ENCODE results near the gene AGO3.
"Not testable (repeated sequence)": the region's sequence is repeated elsewhere in the genome, so short reads cannot be mapped to it uniquely, and the experiment has no call there.

Gene AGO3

DNA sequence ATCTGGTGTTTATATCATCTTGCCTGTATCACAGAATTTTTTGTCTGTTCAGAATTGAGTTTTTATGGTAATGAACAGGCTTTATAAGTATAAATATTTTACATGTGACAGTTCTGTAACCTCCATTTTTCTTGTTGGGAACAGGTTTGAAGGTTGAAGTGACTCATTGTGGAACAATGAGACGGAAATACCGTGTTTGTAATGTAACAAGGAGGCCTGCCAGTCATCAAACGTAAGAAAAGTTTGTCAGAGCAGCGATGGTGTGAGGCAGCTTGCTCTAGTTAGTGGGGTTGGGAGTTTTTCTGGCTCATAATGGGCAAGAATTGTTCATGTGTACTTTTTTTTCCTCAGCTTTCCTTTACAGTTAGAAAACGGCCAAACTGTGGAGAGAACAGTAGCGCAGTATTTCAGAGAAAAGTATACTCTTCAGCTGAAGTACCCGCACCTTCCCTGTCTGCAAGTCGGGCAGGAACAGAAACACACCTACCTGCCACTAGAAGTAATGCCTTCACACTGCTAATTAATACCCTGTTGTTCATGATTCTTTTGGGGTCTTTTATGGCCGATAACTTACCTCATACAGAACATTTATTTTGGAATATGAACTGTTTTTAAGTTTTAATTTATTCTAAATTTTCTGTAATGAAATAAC lies 77.8 kb downstream of the AGO3 start:
- no peak for DNase-seq (ENCODE audit: low read depth)

DNA sequence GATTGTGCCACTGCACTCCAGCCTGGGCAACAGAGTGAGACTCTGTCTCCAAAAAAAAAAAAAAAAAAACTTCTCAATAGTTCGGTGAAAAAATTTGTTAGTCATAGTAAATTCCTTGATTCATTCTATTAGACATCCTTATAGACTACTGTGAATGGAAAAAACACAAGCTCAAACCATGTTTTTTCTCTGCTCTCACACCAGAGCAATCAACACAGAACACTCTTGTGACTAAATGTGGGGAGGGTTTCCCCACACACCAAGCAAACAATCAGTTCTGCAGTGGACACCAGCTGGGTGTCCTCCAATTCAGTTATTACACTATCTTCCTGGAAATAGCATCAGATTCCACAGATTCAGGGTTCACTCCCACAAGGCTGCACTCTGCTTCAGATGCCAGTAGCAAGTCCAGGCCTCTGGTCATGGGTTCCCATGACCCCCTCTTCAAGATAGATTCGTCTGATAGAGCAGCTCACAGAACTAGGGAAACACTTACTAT lies 83.9 kb downstream of the AGO3 start:
- no peak for DNase-seq (ENCODE audit: low read depth)

DNA sequence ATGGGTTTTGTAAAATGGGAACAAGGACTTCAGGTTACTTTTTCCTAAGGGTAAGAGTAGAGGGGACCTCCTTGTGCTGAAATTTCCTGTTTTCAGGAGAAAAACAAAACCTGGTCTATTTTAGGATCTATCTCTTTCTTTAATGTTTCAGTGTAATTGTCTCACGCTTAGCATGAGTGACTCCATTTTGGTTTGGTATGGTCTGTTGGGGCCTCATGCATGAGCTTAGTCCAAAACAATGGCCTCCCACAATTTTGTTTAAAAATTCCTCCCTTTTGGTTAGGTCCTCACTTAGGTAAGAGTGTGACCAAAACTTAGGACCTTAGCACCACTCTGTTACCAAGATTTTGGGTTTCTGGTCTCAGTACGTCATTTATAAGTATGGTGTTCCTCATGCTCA lies 85.8 kb downstream of the AGO3 start:
- DNase-seq (ENCODE audit: low read depth) = no peak

- DNase-seq (ENCODE audit: low read depth) = no peak
Measured at GRCh38 chr1:36023098-36023769, 92.3 kb downstream of the AGO3 start.

GRCh38 chr1:36024024-36024423 lies 93.1 kb downstream of the AGO3 start:
- DNase-seq (ENCODE audit: low read depth) = not testable (repeated sequence)

- no peak for DNase-seq (ENCODE audit: low read depth)
Measured at GRCh38 chr1:36024847-36025246, 93.9 kb downstream of the AGO3 start.

DNA sequence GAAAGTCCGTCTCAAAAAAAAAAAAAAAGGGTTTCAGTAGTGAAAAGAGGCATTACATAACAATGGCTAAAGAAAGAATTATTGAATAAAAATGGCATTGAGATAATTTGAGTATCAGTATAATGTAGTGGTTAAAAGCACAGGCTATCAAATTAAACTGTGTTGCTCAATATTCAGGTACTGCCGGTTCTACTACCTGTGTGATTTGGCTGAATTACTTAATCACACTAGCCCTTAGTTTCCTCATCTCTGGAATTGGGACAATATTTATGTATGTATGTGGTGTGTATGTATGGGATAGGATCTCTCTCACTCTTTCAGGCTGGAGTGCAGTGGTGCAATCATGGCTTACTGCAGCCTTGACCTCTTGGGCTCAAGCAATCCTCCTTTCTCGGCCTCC lies 96.9 kb downstream of the AGO3 start:
- DNase-seq (ENCODE audit: low read depth) = no peak

DNA sequence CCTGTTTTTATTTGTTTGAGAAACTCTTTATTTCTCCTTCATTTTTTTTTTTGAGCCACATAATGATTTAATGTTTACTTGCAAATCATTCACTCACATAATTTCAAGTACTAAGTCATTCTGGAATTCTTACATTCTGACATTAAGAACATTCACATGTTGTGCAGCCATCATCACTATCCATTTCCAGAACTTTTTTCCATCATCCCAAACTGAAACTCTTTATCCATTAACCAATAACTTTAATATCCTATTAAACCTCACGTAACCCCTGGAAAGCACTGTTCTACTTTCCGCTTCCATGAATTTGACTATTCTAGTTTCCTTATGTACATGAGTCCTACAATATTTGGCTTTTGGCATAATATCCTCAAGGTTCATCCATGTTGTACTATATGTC lies 100.5 kb downstream of the AGO3 start:
- DNase-seq (ENCODE audit: low read depth) = no peak

DNA sequence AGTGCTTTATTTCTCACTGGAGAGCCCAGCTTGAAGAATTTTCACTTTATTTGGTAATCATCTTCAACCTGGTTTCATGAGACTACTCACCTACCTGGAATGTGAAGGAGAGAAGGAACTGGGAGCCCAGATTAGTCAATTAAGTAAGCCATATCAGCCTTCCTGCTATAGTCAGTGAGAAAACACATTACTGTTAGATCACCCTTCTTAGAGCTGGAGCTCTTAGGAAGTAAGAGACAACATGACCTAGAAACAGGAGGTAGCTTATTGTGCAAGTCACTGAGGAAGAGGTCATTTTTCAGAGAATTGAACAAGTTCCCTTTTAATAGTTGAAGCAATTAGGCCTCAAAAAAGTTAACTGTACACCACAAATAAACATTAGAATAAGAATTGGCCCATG lies 103.8 kb downstream of the AGO3 start:
- DNase-seq (ENCODE audit: low read depth) = no peak

- DNase-seq (ENCODE audit: low read depth) = no peak
Measured at GRCh38 chr1:36035154-36035553, 104.2 kb downstream of the AGO3 start.

DNA sequence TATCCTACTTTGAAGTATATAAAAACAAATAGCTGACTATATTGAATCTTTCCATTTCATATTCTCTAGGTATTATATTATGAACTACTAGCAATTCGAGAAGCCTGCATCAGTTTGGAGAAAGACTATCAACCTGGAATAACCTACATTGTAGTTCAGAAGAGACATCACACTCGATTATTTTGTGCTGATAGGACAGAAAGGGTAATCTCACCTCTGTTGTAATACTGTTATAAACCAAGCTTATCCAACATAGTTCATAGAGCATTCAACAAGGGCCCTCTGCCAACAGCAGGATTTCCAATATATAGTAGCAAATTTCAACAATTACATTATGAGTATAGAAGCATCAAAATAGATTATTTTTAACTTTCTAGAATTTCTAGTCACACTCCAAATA lies 109.3 kb downstream of the AGO3 start:
- DNase-seq (ENCODE audit: low read depth) = no peak

GRCh38 chr1:36051821-36052220 lies 120.9 kb downstream of the AGO3 start:
- no peak for DNase-seq (ENCODE audit: low read depth)

DNA sequence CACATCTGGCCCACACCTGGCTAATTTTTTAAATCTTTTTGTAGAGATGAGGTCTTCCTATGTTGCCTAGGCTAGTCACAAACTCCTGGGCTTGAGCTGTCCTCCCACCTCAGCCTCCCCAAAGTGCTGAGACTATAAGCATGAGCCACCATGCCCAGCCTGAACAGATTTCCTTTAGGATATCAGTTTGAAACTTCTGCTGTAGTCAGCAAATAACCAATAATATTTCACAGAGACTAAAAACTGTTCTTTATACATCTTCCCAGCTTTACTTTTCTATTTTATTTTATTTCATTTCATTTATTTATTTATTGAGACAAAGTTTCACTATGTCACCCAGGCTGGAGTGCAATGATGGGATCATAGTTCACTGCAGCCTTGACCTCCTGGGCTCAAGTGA lies 123.1 kb downstream of the AGO3 start:
- DNase-seq (ENCODE audit: low read depth) = no peak

DNA sequence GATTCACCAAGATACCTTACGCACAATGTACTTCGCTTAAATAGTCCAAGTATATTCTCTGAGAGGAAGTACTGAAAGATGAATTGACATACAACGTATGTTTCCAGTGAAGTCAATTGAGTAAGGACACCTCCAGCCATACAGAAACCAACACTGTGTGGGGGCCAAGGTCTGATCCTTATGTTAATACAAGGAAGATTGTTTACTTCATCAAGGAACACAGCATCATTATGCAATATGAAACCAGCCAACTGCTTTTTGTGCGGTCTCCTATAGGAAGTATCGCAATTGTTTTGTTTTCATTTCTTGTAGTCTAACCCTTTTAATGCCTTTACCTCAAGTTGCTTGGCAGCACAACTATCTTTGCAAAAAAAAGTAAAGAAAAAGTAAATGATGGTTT lies 124.8 kb downstream of the AGO3 start:
- no peak for DNase-seq (ENCODE audit: low read depth)

GRCh38 chr1:36062315-36062714 lies 131.4 kb downstream of the AGO3 start:
- no peak for DNase-seq (ENCODE audit: low read depth)

- no peak for DNase-seq (ENCODE audit: low read depth)
Measured at GRCh38 chr1:36067871-36068270, 137.0 kb downstream of the AGO3 start.

GRCh38 chr1:36068866-36069265 lies 138.0 kb downstream of the AGO3 start:
- DNase-seq (ENCODE audit: low read depth) = no peak

DNA sequence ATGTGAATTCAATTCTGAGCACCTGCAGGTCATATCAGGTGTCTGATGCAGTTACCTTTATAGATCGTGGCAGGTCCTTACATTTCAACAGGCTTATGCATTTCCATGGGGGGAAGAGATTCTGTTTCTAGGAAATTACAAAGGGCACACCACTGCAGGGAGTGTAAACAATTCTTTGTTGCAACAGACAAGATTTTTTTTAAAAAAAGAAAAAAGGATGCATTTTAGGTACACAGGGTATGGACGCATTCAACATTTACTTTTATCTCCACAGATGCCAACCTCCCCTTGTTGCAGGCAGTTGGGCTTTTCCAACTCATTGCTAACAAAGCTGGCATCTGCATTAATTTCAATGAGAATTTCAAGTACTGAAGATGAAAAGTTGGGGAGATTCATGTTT lies 139.4 kb downstream of the AGO3 start:
- no peak for DNase-seq (ENCODE audit: low read depth)

- no peak for DNase-seq (ENCODE audit: low read depth)
Measured at GRCh38 chr1:36076979-36077573, 146.2 kb downstream of the AGO3 start.

- DNase-seq (ENCODE audit: low read depth) = no peak
Measured at GRCh38 chr1:36080236-36080635, 149.3 kb downstream of the AGO3 start.

- no peak for DNase-seq (ENCODE audit: low read depth)
Measured at GRCh38 chr1:36080801-36081200, 149.9 kb downstream of the AGO3 start.

- DNase-seq (ENCODE audit: low read depth) = no peak
Measured at GRCh38 chr1:36081926-36082485, 151.1 kb downstream of the AGO3 start.

GRCh38 chr1:36083219-36083618 lies 152.3 kb downstream of the AGO3 start:
- DNase-seq (ENCODE audit: low read depth) = no peak
